HEK293 (cell line): Measurements from ENCODE around the gene SIDT2.
"Not testable (repeated sequence)": the region's sequence is repeated elsewhere in the genome, so short reads cannot be mapped to it uniquely, and the experiment has no call there.

Experiments used
- HOXD13 ChIP-seq: sonication (generic); formaldehyde crosslinking; IDR thresholded peaks from 2 replicates; pipeline ENCODE4 v1.8.0; 2022; ENCODE audit warnings: missing genetic modification reagents, borderline replicate concordance
- ZNF239 ChIP-seq: fragments of 450-650 bp; formaldehyde crosslinking; IDR thresholded peaks from 2 replicates; pipeline ENCODE4 v1.5.1; 2016; ENCODE audit warnings: missing biosample characterization, missing genetic modification characterization
- ZNF274 ChIP-seq, 2 experiments: fragments of 200-500 bp in 1 of 2; fragments of 450-650 bp in 1 of 2; sonication (Bioruptor generic) in 1 of 2; formaldehyde crosslinking in 1 of 2; IDR thresholded peaks; 2 replicates each; pipeline versions ENCODE4 v1.5.1 to v1.6.1; 2014 to 2016; ENCODE audit warnings: borderline replicate concordance in 1 of 2, inconsistent platforms in 1 of 2, low read length in 1 of 2, missing biosample characterization in 1 of 2, missing genetic modification characterization in 1 of 2
- ZNF433 ChIP-seq: fragments of 450-650 bp; formaldehyde crosslinking; IDR thresholded peaks from 2 replicates; pipeline ENCODE4 v1.5.1; 2016; ENCODE audit warnings: missing biosample characterization, missing genetic modification characterization, low read depth
- ZNF660 ChIP-seq: fragments of 450-650 bp; IDR thresholded peaks from 2 replicates; pipeline ENCODE4 v1.5.1; 2018; ENCODE audit warnings: missing biosample characterization, mild to moderate bottlenecking, missing genetic modification characterization
- TF ChIP-seq, protein P1 (sequence below): fragments of 450-650 bp; formaldehyde crosslinking; IDR thresholded peaks from 2 replicates; pipeline ENCODE4 v1.5.1; 2016; ENCODE audit warnings: missing biosample characterization, missing genetic modification characterization
- TF ChIP-seq, protein P2 (sequence below): fragments of 450-650 bp; formaldehyde crosslinking; IDR thresholded peaks from 2 replicates; pipeline ENCODE4 v1.5.1; 2016; ENCODE audit warnings: missing biosample characterization, missing genetic modification characterization
- TF ChIP-seq, protein P3 (sequence below): IDR thresholded peaks from 2 replicates; pipeline ENCODE4 v1.6.1; 2011; ENCODE audit warnings: mild to moderate bottlenecking, low read depth, low read length, borderline replicate concordance

DNA sequence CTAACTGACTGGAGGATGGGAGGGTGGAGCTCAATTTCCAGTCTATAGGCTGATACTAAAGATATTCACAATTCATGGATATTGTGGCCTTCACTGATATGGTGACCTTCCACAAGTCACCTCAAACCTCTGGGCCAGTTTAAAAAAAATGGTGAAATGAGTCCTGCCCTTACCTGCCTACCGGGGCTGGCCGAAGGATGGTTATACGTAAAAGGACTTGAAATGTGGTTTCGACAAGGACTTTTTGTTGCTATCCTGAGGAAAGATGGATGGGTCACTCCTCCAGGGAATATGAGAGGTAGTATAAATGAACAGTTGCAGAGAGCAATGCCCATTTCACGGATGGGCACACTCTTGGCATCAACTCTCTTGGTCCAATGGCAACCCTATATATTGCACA is 28.9 kb downstream of the SIDT2 start:
- TF ChIP-seq, protein P1, sequence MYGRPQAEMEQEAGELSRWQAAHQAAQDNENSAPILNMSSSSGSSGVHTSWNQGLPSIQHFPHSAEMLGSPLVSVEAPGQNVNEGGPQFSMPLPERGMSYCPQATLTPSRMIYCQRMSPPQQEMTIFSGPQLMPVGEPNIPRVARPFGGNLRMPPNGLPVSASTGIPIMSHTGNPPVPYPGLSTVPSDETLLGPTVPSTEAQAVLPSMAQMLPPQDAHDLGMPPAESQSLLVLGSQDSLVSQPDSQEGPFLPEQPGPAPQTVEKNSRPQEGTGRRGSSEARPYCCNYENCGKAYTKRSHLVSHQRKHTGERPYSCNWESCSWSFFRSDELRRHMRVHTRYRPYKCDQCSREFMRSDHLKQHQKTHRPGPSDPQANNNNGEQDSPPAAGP (tag by site-specific recombination) = not testable (repeated sequence)
- TF ChIP-seq ZNF433; ZNF660 (tag by site-specific recombination); HOXD13 (CRISPR knock-in tag); ZNF274 (IDR thresholded peaks at IDR 0.05; ENCODE audit: low read length); ZNF274 (tag by site-specific recombination; IDR thresholded peaks at IDR 0.05; ENCODE audit: borderline replicate concordance); ZNF239: not testable (repeated sequence)
- TF ChIP-seq, protein P2, sequence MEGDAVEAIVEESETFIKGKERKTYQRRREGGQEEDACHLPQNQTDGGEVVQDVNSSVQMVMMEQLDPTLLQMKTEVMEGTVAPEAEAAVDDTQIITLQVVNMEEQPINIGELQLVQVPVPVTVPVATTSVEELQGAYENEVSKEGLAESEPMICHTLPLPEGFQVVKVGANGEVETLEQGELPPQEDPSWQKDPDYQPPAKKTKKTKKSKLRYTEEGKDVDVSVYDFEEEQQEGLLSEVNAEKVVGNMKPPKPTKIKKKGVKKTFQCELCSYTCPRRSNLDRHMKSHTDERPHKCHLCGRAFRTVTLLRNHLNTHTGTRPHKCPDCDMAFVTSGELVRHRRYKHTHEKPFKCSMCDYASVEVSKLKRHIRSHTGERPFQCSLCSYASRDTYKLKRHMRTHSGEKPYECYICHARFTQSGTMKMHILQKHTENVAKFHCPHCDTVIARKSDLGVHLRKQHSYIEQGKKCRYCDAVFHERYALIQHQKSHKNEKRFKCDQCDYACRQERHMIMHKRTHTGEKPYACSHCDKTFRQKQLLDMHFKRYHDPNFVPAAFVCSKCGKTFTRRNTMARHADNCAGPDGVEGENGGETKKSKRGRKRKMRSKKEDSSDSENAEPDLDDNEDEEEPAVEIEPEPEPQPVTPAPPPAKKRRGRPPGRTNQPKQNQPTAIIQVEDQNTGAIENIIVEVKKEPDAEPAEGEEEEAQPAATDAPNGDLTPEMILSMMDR (tag by site-specific recombination) = not testable (repeated sequence)
- TF ChIP-seq, protein P3, sequence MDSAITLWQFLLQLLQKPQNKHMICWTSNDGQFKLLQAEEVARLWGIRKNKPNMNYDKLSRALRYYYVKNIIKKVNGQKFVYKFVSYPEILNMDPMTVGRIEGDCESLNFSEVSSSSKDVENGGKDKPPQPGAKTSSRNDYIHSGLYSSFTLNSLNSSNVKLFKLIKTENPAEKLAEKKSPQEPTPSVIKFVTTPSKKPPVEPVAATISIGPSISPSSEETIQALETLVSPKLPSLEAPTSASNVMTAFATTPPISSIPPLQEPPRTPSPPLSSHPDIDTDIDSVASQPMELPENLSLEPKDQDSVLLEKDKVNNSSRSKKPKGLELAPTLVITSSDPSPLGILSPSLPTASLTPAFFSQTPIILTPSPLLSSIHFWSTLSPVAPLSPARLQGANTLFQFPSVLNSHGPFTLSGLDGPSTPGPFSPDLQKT = not testable (repeated sequence)
